ENCODE data around the gene RPL41.

- TF ChIP-seq CTCF (IDR thresholded peaks at IDR 0.05 in 4 of 5, conservative IDR thresholded peaks at IDR 0.05 in 1 of 5) (no peak), POLR2A (IDR thresholded peaks at IDR 0.05) (no peak)
Measured at GRCh38 chr12:56121204-56121870, 4.9 kb downstream of the RPL41 start.

Measured in gastrocnemius medialis (tissue), 4 donors.